AG04450 (cell line): ENCODE data around the gene MYO1A. TPM values are rescaled to one million over a fixed set of nuclear protein-coding genes. Genes with fewer than 3 reads are reported as not detected.
"Not testable (repeated sequence)": the region's sequence is repeated elsewhere in the genome, so short reads cannot be mapped to it uniquely, and the experiment has no call there.

ENCODE experiments used
- CTCF ChIA-PET: fragments of 300-600, 350-600 bp; formaldehyde crosslinking; extraction: SDS; loops from one replicate; lab custom pipeline; 2022; ENCODE audit warnings: antibody characterized with exemption, inconsistent platforms; lab: Charles Lee
- POLR2A ChIA-PET: fragments of 350-600 bp; formaldehyde crosslinking; extraction: SDS; loops from one replicate; lab custom pipeline; 2021; ENCODE audit warnings: antibody characterized with exemption, inconsistent platforms; lab: Yijun Ruan, JAX
- DNase-seq: peaks from one replicate; pipeline ENCODE4 v3.0.0-alpha.2; 2011; ENCODE audit warnings: low read depth, low spot score
- H3K27ac ChIP-seq: one replicate; pipeline ENCODE4 v1.5.1; 2012; ENCODE audit warnings: low read depth, low read length, control low read depth
- H3K27me3 ChIP-seq: one replicate; pipeline ENCODE4 v1.6.0; 2012; ENCODE audit warnings: low read length; ENCODE audit not compliant: control insufficient read depth, insufficient read depth
- H3K4me3 ChIP-seq: 2 replicates; pipeline ENCODE4 v1.5.1; 2011; ENCODE audit warnings: mild to moderate bottlenecking, low read depth, low read length, control low read depth
- H3K9me3 ChIP-seq: 2 replicates; pipeline ENCODE4 v1.5.1; 2012; ENCODE audit warnings: low read length; ENCODE audit not compliant: control insufficient read depth, insufficient read depth
- CTCF ChIP-seq: IDR thresholded peaks from 2 replicates; pipeline ENCODE4 v1.5.1; 2011; ENCODE audit warnings: low read depth, low read length, control low read depth, inconsistent platforms
- polyA plus RNA-seq: library from polyadenylated mRNA; depleted of rRNA; stranded (reverse); fragments of >200 nt; gene quantifications from 2 replicates; pipeline ENCODE4 v1.2.3, GENCODE V29; 2011

MYO1A gene
- polyA plus RNA-seq, 1 experiment: not detected

GRCh38 chr12:57080855-57081254 is 30.9 kb upstream of the MYO1A start:
- CTCF ChIA-PET: interaction anchor here (0.6 kb wide), 1 partner anchor 15 kb away, joined by 5 read pairs; no protein-coding TSS in a partner anchor

GRCh38 chr12:57079821-57080220 is 29.9 kb upstream of the MYO1A start:
- H3K9me3 ChIP-seq: no peaks in the 10 kb centered on the region; the same call in 1 of the 2 replicates
- CTCF ChIA-PET: interaction anchor here (0.8 to 1.9 kb wide), 10 partner anchors 10 to 162 kb away, joined by 3 to 14 read pairs (median 4); partner anchors contain the start of gene STAT6
- peak overlapping the region; percentile 34 for H3K27ac ChIP-seq
- POLR2A ChIA-PET: interaction anchor here (1.6 to 2.2 kb wide), 4 partner anchors 8 to 32 kb away, joined by 4 to 33 read pairs (median 18); partner anchors contain the start of genes NAB2 and STAT6
- H3K4me3 ChIP-seq: no peak overlapping the region
- TF ChIP-seq CTCF: no peak
- no peaks in the 10 kb centered on the region for H3K27me3 ChIP-seq
- no peak for DNase-seq

More at GRCh38 chr12:57080855-57081254, 30.9 kb upstream of the MYO1A start:
- H3K27me3 ChIP-seq: no peaks in the 10 kb centered on the region
- TF ChIP-seq CTCF: no peak
- H3K27ac ChIP-seq: no peak overlapping the region
- no peaks in the 10 kb centered on the region; the same call in 1 of the 2 replicates for H3K9me3 ChIP-seq
- DNase-seq: no peak
- H3K4me3 ChIP-seq: no peak overlapping the region
- POLR2A ChIA-PET: no interaction called here

GRCh38 chr12:57078519-57079404 is 28.8 kb upstream of the MYO1A start, which contains the start of gene NEMP1:
Gene NEMP1, minus strand, starts transcription at chr12:57078791. Its CDS starts 46 bp downstream, at chr12:57078745.
- ChIA-PET POLR2A (interaction anchor here (0.6 to 2.2 kb wide), 8 partner anchors 9 to 102 kb away, joined by 3 to 33 read pairs (median 4); partner anchors contain the start of genes NAB2 and STAT6), CTCF (interaction anchor here (0.8 to 1.9 kb wide), 10 partner anchors 9 to 163 kb away, joined by 3 to 14 read pairs (median 4); partner anchors contain the start of gene STAT6)
- Histone ChIP-seq H3K27ac (peak within 1 kb of the TSS; percentile 65), H3K9me3 (no peaks in the 10 kb centered on the region; the same call in 1 of the 2 replicates), H3K4me3 (peak within 1 kb of the TSS; percentile 82), H3K27me3 (no peaks in the 10 kb centered on the region)
- TF ChIP-seq CTCF: no peak
- DNase-seq: peak; percentile 100

- H3K9me3 ChIP-seq, DNase-seq, H3K4me3 ChIP-seq, H3K27me3 ChIP-seq: not testable (repeated sequence)
- POLR2A ChIA-PET: interaction anchor here (4.0 kb wide), 1 partner anchor 14 kb away, joined by 13 read pairs; the partner anchor contains the start of gene NAB2
- CTCF ChIA-PET: interaction anchor here (0.7 to 4.2 kb wide), 8 partner anchors 11 to 170 kb away, joined by 4 to 39 read pairs (median 5); partner anchors contain the start of gene STAT6
- H3K27ac ChIP-seq: peak overlapping the region; percentile 31
Measured at GRCh38 chr12:57073566-57074450, 23.9 kb upstream of the MYO1A start.
